Psoas muscle (tissue), 8 donors: Measurements from ENCODE around the gene FOXP1. TPM values are rescaled to one million over a fixed set of nuclear protein-coding genes. Genes with fewer than 3 reads are reported as not detected.

Source experiments
- ATAC-seq, 4 donors: fragments of 200-7000 bp; cut with Tn5 transposase; one replicate each; pipeline ENCODE4 v1.9.1; 2020; ENCODE audit warnings: moderate library complexity in 3 of 4, mild to moderate bottlenecking in 2 of 4
- DNase-seq, 2 donors: peaks; one replicate each; pipeline ENCODE4 v3.0.0-alpha.2; 2020
- H3K27ac ChIP-seq: fragments of 200-600 bp; one replicate; pipeline ENCODE4 v1.8.0; 2022
- H3K27me3 ChIP-seq, 3 donors: fragments of 200-600 bp in 1 of 3; one replicate each; pipeline versions ENCODE4 v1.6.1 to v1.8.0; 2013 to 2022; ENCODE audit warnings: low read length in 2 of 3, mild to moderate bottlenecking in 2 of 3, moderate library complexity in 1 of 3; ENCODE audit not compliant: insufficient read depth in 3 of 3
- H3K36me3 ChIP-seq, 2 donors: fragments of 200-600 bp in 1 of 2; one replicate each; pipeline versions ENCODE4 v1.6.1 to v1.8.0; 2013 to 2022; ENCODE audit warnings: low read depth in 1 of 2, mild to moderate bottlenecking in 1 of 2, moderate library complexity in 1 of 2; ENCODE audit not compliant: insufficient read depth in 1 of 2
- H3K4me1 ChIP-seq: fragments of 200-600 bp; one replicate; pipeline ENCODE4 v1.8.0; 2022
- H3K4me3 ChIP-seq: fragments of 200-600 bp; one replicate; pipeline ENCODE4 v1.8.0; 2022; ENCODE audit warnings: mild to moderate bottlenecking
- H3K9me3 ChIP-seq: fragments of 200-600 bp; one replicate; pipeline ENCODE4 v1.8.0; 2022
- WGBS, 3 donors: extraction: QIAGEN DNeasy Blood & Tissue Kit; methylation state at CpG; one replicate each; pipeline versions ENCODE4 v1.1.6 to v1.1.7; 2013; 5-methylcytosine and 5-hydroxymethylcytosine counted together
- intact Hi-C, 2 donors: fragments of 100-400 bp; cut with DNase I; formaldehyde crosslinking; loops; one replicate each; pipeline versions ENCODE4 v1.11.0 to v1.14.2; 2022
- polyA plus RNA-seq, 3 donors: library from polyadenylated mRNA; stranded (reverse); fragments of 200-250 nt; gene quantifications; one replicate each; pipeline ENCODE4 v1.2.3, GENCODE V29; 2013
- total RNA-seq, 4 donors: library from RNA; stranded (reverse); fragmentation: NEBNext Ultra II Directional in 2 of 4; extraction: Animal tissue kit (Norgen Biotek cat#: 25700) in 2 of 4; gene quantifications; one replicate each; pipeline versions ENCODE4 v1.2.1 to v1.2.4, GENCODE V29; 2021 to 2023
- TF ChIP-seq, protein P1 (sequence below): fragments of 200-600 bp; IDR thresholded peaks from one replicate; pipeline ENCODE4 v1.8.0; 2022; ENCODE audit warnings: antibody characterized with exemption
- donor health status: healthy with polysubstance abuse.
- donor health status: DM: no; HTN: no; CAD: no; lungs with moderate emphysema.
- donor health status: Bipolar disorder and iron deficiency.
- donor health status: healthy.
- donor health status: DM: yes; HTN: yes; CAD: no.
- donor health status: DM: no; HTN: no; CAD: no.
- donor health status: DM: no; HTN: no; CAD: no.
- donor health status: DM: yes; HTN: yes; CAD: no.

FOXP1 gene
- total and polyA plus RNA-seq, 7 donors, result 2.6 to 26.4 (median 15.4) TPM

DNA sequence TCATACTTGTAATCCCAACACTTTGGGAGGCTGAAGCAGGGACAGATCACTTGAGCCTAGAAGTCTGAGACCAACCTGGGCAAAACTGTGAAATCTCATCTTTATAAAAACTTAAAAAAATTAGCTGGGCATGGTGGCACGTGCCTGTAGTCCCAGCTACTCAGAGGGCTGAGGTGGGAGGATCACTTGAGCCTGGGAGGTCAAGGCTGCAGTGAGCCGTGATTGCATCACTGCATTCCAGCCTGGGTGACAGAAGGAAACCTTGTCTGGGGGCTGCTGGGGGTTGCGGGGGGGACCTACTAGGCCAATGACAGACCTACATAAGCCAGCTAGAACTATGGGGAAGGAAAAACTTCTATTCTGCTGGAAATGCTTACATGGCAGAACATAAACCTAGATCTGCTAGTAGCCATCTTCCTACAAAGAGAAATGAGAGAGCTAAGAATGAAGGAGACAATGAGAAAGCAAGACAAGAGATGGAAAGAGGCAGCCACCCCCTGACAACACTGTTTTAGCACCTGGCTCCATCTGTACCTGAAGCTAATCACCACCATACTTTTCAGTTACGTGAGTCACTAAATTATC is 23.9 kb downstream of the FOXP1 start:
- Histone ChIP-seq H3K27me3 (no peaks in the 10 kb centered on the region), H3K9me3 (no peaks in the 10 kb centered on the region), H3K4me1 (peaks cover 9% of the 10 kb centered on the region), H3K27ac (no peak overlapping the region), H3K4me3 (no peak overlapping the region), H3K36me3 (no peaks in the 10 kb centered on the region)
- no peak for DNase-seq
- TF ChIP-seq, protein P1, sequence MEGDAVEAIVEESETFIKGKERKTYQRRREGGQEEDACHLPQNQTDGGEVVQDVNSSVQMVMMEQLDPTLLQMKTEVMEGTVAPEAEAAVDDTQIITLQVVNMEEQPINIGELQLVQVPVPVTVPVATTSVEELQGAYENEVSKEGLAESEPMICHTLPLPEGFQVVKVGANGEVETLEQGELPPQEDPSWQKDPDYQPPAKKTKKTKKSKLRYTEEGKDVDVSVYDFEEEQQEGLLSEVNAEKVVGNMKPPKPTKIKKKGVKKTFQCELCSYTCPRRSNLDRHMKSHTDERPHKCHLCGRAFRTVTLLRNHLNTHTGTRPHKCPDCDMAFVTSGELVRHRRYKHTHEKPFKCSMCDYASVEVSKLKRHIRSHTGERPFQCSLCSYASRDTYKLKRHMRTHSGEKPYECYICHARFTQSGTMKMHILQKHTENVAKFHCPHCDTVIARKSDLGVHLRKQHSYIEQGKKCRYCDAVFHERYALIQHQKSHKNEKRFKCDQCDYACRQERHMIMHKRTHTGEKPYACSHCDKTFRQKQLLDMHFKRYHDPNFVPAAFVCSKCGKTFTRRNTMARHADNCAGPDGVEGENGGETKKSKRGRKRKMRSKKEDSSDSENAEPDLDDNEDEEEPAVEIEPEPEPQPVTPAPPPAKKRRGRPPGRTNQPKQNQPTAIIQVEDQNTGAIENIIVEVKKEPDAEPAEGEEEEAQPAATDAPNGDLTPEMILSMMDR, result no peak
- 92 to 93% (median 92%) methylated on average over 4 of the region's 4 CpGs for WGBS, 3 donors
- intact Hi-C loops, result loop anchor here in 1 of 2 donors (5.0 kb wide), 1 partner anchor 62 kb away; no protein-coding TSS in a partner anchor
- ATAC-seq, result no peak

DNA sequence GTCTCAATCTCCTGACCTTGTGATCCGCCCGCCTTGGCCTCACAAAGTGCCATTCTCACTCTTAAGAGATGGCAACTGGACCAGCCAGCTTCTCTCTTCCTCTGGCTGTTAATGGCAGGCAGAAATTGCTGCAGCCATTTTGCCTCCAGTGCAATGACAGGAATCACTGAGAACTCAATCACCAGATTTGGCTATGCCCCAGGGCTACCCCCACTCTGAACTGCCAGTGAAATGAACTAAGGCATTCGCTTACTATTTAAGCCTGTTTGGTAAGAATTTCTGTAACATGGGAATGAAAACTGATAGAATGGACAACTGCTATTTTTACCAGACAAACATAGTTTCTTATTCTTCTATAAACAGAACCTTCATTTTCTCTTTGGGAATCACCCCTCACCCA is 24.5 kb downstream of the FOXP1 start:
- no peak overlapping the region for H3K4me3 ChIP-seq
- intact Hi-C loops, result no loop called here

DNA sequence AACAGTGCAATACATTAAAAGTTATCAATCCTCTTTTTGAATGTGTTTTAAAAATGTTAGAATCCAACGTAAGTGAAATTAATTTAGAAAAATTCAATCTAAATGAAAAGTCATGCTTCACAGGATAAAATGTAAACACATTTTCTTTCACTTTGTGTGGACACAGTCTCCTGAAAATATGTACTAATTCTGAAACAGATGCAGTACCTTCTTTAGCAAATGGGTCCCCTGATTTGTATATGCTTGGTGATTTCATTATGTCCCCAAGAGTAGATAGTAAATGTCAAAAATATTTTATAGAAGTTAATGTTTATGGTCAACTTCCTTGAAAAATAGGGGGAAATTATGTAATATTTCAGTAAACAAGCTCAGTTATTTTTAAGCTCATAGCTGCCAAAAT is 28.9 kb downstream of the FOXP1 start:
- intact Hi-C loops, result no loop called here
- 92 to 96% (median 94%) methylated on average over 1 of the region's 1 CpG for WGBS, 3 donors
- no peaks in the 10 kb centered on the region for H3K27me3 ChIP-seq
- H3K4me1 ChIP-seq, result no peaks in the 10 kb centered on the region
- no peaks in the 10 kb centered on the region for H3K36me3 ChIP-seq
- no peaks in the 10 kb centered on the region for H3K9me3 ChIP-seq
- TF ChIP-seq, protein P1, result no peak
- no peak overlapping the region for H3K4me3 ChIP-seq
- DNase-seq (no peak), ATAC-seq (no peak)
- H3K27ac ChIP-seq, result no peak overlapping the region

More for the DNA sequence above, 24.5 kb downstream of the FOXP1 start:
- ATAC-seq (no peak), DNase-seq (no peak)
- Histone ChIP-seq H3K4me1 (peaks cover 4% of the 10 kb centered on the region), H3K27ac (no peak overlapping the region), H3K27me3 (no peaks in the 10 kb centered on the region), H3K9me3 (no peaks in the 10 kb centered on the region), H3K36me3 (no peaks in the 10 kb centered on the region)
- TF ChIP-seq, protein P1, result no peak
- 96 to 100% (median 98%) methylated on average over 3 of the region's 3 CpGs for WGBS, 3 donors

DNA sequence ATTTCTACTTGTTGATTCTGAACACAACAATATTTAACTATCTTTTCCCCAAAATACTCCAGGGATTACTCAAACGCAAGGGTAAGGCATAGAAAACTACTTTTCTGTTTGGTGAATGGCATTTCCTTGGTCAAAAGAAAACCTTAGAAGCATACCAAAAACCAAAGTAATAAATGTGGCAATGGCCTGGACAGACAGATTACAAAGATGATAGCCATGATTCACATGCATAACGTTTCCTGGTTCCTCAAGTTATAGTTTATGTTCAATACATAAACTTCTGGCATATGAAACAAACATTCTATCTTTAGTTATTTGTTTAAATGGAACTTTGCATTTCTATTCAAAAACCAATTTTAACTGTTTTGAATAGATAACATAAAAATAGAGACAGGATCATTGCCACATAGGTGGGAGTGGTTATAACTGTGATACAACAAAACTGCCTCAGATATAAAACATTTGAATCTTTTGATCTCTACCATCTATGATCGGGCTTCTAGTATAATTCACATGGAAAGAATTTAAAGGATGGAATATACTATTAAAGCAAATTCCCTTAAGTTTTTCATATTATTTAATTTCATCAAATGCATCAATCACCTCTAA is 32.1 kb downstream of the FOXP1 start:
- Histone ChIP-seq H3K27ac (no peak overlapping the region), H3K4me1 (no peaks in the 10 kb centered on the region), H3K36me3 (no peaks in the 10 kb centered on the region), H3K4me3 (no peak overlapping the region), H3K27me3 (no peaks in the 10 kb centered on the region), H3K9me3 (no peaks in the 10 kb centered on the region)
- DNase-seq, result no peak
- intact Hi-C loops, result no loop called here
- TF ChIP-seq, protein P1, result no peak
- WGBS, 3 donors, result 85 to 92% (median 91%) methylated on average over 3 of the region's 3 CpGs
- no peak for ATAC-seq

DNA sequence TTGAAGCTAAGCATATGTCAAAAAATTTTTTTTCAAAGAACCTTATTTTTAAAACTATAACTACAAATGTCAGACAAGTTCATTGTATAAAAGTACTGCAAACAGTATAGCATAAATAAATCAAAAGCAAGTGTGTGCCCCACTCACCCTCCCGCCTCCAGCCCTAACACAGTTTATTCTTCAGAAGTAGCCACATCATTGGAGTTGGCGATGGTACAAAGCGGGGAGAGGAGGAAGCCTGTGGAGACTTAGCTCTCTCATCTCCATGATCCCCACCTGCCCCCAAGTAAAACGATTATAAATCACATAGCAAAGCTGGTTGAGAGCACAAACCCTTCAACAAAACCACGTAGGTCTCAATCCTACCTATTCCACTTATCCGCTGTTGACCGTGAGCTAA is 33.6 kb downstream of the FOXP1 start:
- no peak for ATAC-seq

More for the DNA sequence above, 33.6 kb downstream of the FOXP1 start:
- no peak overlapping the region for H3K4me3 ChIP-seq
- no peaks in the 10 kb centered on the region for H3K27me3 ChIP-seq
- TF ChIP-seq, protein P1, result no peak
- intact Hi-C loops, result no loop called here
- WGBS, 3 donors, result 92 to 95% (median 93%) methylated on average over 7 of the region's 7 CpGs
- DNase-seq, result no peak
- no peak overlapping the region for H3K27ac ChIP-seq
- no peaks in the 10 kb centered on the region for H3K36me3 ChIP-seq
- no peaks in the 10 kb centered on the region for H3K4me1 ChIP-seq
- no peaks in the 10 kb centered on the region for H3K9me3 ChIP-seq
